MM.1S (cell line): Measurements from ENCODE around the gene SLC38A8.

Experiments used
- DNase-seq: peaks from one replicate; pipeline ENCODE4 v3.0.0-alpha.2; 2015
- H2AFZ ChIP-seq: fragments of 300-600 bp; sonication (generic); 2 replicates; pipeline ENCODE4 v1.6.0; 2016; ENCODE audit warnings: antibody characterized with exemption, low read length
- H3F3A ChIP-seq: fragments of 300-600 bp; sonication (generic); 2 replicates; pipeline ENCODE4 v1.6.1; 2016; ENCODE audit warnings: mild to moderate bottlenecking, antibody characterized with exemption, low read length, moderate library complexity, mixed read lengths; ENCODE audit not compliant: insufficient read depth
- H3K27ac ChIP-seq: fragments of 300-600 bp; sonication (generic); 2 replicates; pipeline ENCODE4 v1.5.1; 2016; ENCODE audit warnings: mild to moderate bottlenecking, low read length
- H3K27me3 ChIP-seq: fragments of 300-600 bp; sonication (generic); replicated peaks from 2 replicates; pipeline ENCODE4 v1.6.0; 2016; ENCODE audit warnings: low read length; ENCODE audit not compliant: insufficient read depth
- H3K36me3 ChIP-seq: fragments of 300-600 bp; sonication (generic); replicated peaks from 2 replicates; pipeline ENCODE4 v1.6.1; 2016; ENCODE audit warnings: mild to moderate bottlenecking, low read length, mixed read lengths; ENCODE audit not compliant: insufficient read depth
- H3K4me1 ChIP-seq: fragments of 300-600 bp; sonication (generic); 2 replicates; pipeline ENCODE4 v1.6.1; 2016; ENCODE audit warnings: low read length, mixed read lengths
- H3K4me2 ChIP-seq: fragments of 300-600 bp; sonication (generic); 2 replicates; pipeline ENCODE4 v1.6.0; 2016; ENCODE audit warnings: low read depth, low read length
- H3K4me3 ChIP-seq: fragments of 300-600 bp; sonication (generic); 2 replicates; pipeline ENCODE4 v1.5.1; 2016; ENCODE audit warnings: low read length, mixed read lengths
- H3K79me2 ChIP-seq: fragments of 300-600 bp; sonication (generic); 2 replicates; pipeline ENCODE4 v1.6.1; 2016; ENCODE audit warnings: mixed run types, low read length, mixed read lengths
- H3K9ac ChIP-seq: fragments of 300-600 bp; sonication (generic); 2 replicates; pipeline ENCODE4 v1.6.1; 2016; ENCODE audit warnings: low read length, mixed read lengths
- H3K9me2 ChIP-seq: fragments of 300-600 bp; sonication (generic); replicated peaks from 2 replicates; pipeline ENCODE4 v1.6.1; 2016; ENCODE audit warnings: mild to moderate bottlenecking, low read length, mixed read lengths; ENCODE audit not compliant: insufficient read depth
- H3K9me3 ChIP-seq: fragments of 300-600 bp; sonication (generic); replicated peaks from 2 replicates; pipeline ENCODE4 v1.6.1; 2016; ENCODE audit warnings: mild to moderate bottlenecking, low read length, mixed read lengths; ENCODE audit not compliant: insufficient read depth
- H4K20me1 ChIP-seq: fragments of 300-600 bp; sonication (generic); 2 replicates; pipeline ENCODE4 v1.6.1; 2016; ENCODE audit warnings: mild to moderate bottlenecking, low read length, moderate library complexity, mixed read lengths; ENCODE audit not compliant: insufficient read depth
- CTCF ChIP-seq: fragments of 300-600 bp; sonication (generic); IDR thresholded peaks from 2 replicates; pipeline ENCODE4 v1.5.1; 2016; ENCODE audit warnings: antibody characterized with exemption, low read length, mixed read lengths
- EZH2 ChIP-seq: fragments of 300-600 bp; sonication (generic); optimal IDR thresholded peaks from 2 replicates; pipeline ENCODE3; 2017; ENCODE audit warnings: low read depth, mild to moderate bottlenecking, antibody characterized with exemption, low read length, mixed read lengths
- EZH2phosphoT487 ChIP-seq: fragments of 300-600 bp; sonication (generic); IDR thresholded peaks from 2 replicates; pipeline ENCODE4 v1.6.1; 2018; ENCODE audit warnings: antibody characterized with exemption, low read length

Gene SLC38A8

GRCh38 chr16:84065536-84066132 is 23.0 kb upstream of the SLC38A8 start:
- no peaks in the 10 kb centered on the region for H4K20me1 ChIP-seq
- no peak for DNase-seq
- 0 out of 2 replicates have a peak, but pooled peaks cover 6% of the 10 kb centered on the region for H3K36me3 ChIP-seq

GRCh38 chr16:84063980-84064379 is 21.4 kb upstream of the SLC38A8 start:
- Histone ChIP-seq H3K9me3 (no peaks in the 10 kb centered on the region), H3K79me2 (0 out of 2 replicates have a peak, but pooled peaks cover 3% of the 10 kb centered on the region), H3K27me3 (no peaks in the 10 kb centered on the region), H4K20me1 (no peaks in the 10 kb centered on the region), H3F3A (no peaks in the 10 kb centered on the region), H3K4me2 (no peak overlapping the region), H3K9me2 (no peaks in the 10 kb centered on the region), H3K36me3 (0 out of 2 replicates have a peak, but pooled peaks cover 6% of the 10 kb centered on the region), H3K9ac (no peak overlapping the region), H3K27ac (no peak overlapping the region), H3K4me1 (peaks cover 1% of the 10 kb centered on the region), H2AFZ (no peak overlapping the region), H3K4me3 (no peak overlapping the region)
- TF ChIP-seq CTCF (no peak), EZH2phosphoT487 (no peak), EZH2 (no peak)
- no peak for DNase-seq

More at GRCh38 chr16:84065536-84066132, 23.0 kb upstream of the SLC38A8 start:
- H3K4me3 ChIP-seq: no peak overlapping the region
- H3K9me3 ChIP-seq: no peaks in the 10 kb centered on the region
- H3K79me2 ChIP-seq: 0 out of 2 replicates have a peak, but pooled peaks cover 5% of the 10 kb centered on the region
- no peak overlapping the region for H3K27ac ChIP-seq
- no peak overlapping the region for H3K9ac ChIP-seq
- TF ChIP-seq EZH2phosphoT487 (no peak), EZH2 (no peak), CTCF (peak; percentile 14; the same call in 1 of the 2 replicates)
- H3K4me1 ChIP-seq: peaks cover 18% of the 10 kb centered on the region
- H3K27me3 ChIP-seq: no peaks in the 10 kb centered on the region
- H3F3A ChIP-seq: no peaks in the 10 kb centered on the region; the same call in 1 of the 2 replicates
- no peaks in the 10 kb centered on the region for H3K9me2 ChIP-seq
- H3K4me2 ChIP-seq: no peak overlapping the region
- no peak overlapping the region for H2AFZ ChIP-seq

GRCh38 chr16:84062734-84063640 is 20.4 kb upstream of the SLC38A8 start:
- Histone ChIP-seq H3K79me2 (no peaks in the 10 kb centered on the region), H3K27me3 (no peaks in the 10 kb centered on the region), H3K9ac (no peak overlapping the region), H3K9me3 (no peaks in the 10 kb centered on the region), H3F3A (no peaks in the 10 kb centered on the region), H2AFZ (no peak overlapping the region), H3K4me2 (no peak overlapping the region), H3K4me1 (no peaks in the 10 kb centered on the region), H4K20me1 (no peaks in the 10 kb centered on the region), H3K27ac (no peak overlapping the region), H3K36me3 (0 out of 2 replicates have a peak, but pooled peaks cover 6% of the 10 kb centered on the region), H3K4me3 (no peak overlapping the region), H3K9me2 (no peaks in the 10 kb centered on the region)
- no peak for DNase-seq
- TF ChIP-seq CTCF (peak; percentile 49), EZH2 (no peak), EZH2phosphoT487 (no peak)
